ENCODE data around the gene SPINK7.

SPINK7 gene

GRCh38 chr5:148364343-148364742, 52.1 kb downstream of the SPINK7 start:
- TF ChIP-seq MYC (IDR thresholded peaks at IDR 0.05; ENCODE audit: low read depth, low read length) (no peak), POLR2A (IDR thresholded peaks at IDR 0.05; ENCODE audit: extremely low read depth, insufficient read length) (no peak), CTCF (IDR thresholded peaks at IDR 0.05; ENCODE audit: low read depth, low read length) (no peak), MAX (IDR thresholded peaks at IDR 0.05; ENCODE audit: low read depth, low read length) (no peak)
- DNase-seq (ENCODE audit: low read depth) = no peak
- H3K4me3 ChIP-seq (ENCODE audit: low read depth, low read length) = no peak overlapping the region
